ENCODE data around the gene KASH5. TPM values are rescaled to one million over a fixed set of nuclear protein-coding genes. Genes with fewer than 3 reads are reported as not detected.
A peak's percentile ranks its signal among the peaks of the same experiment; 100 is the strongest.

The KASH5 gene, protein sequence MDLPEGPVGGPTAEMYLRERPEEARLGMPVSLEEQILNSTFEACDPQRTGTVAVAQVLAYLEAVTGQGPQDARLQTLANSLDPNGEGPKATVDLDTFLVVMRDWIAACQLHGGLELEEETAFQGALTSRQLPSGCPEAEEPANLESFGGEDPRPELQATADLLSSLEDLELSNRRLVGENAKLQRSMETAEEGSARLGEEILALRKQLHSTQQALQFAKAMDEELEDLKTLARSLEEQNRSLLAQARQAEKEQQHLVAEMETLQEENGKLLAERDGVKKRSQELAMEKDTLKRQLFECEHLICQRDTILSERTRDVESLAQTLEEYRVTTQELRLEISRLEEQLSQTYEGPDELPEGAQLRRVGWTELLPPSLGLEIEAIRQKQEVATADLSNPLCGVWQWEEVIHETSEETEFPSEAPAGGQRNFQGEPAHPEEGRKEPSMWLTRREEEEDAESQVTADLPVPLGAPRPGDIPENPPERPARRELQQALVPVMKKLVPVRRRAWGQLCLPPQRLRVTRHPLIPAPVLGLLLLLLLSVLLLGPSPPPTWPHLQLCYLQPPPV
- not detected for polyA plus RNA-seq

DNA sequence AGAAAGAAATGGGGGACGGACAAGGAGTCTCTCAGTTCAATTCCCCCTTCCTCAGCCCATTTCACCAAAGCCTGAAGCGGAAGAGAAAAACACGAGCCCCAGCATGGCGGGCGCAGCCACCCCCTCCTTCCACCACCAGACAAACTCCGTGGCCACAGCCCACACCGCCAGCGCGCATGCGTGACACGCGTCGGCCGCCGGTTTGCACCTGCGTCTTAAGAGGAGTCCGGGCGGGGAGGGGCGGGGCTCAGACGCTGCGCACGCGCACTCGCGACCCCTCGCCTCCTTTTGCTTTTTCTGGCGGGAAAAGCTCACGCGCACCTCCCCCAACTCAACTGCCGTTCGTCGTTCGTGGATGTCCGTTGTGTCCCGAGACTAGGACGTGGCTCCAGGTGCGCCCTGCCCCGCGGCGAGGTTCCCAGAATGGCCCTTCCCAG is at the start of gene KASH5:
Gene KASH5 (plus strand): TSS at position 314 of the 437 bp plus-strand sequence. CDS start 2,635 bp downstream, outside the sequence.
- H3K27ac Mint-ChIP-seq, result peak within 1 kb of the TSS in 5 of 6 donors; percentile 65 to 82 (median 79)
- peaks cover 18 to 34% of the 10 kb centered on the region in 2 donors for H3K4me1 Mint-ChIP-seq
- peaks cover 7 to 18% (median 8%) of the 10 kb centered on the region in 3 donors for H3K27me3 Mint-ChIP-seq (ENCODE audit: low read depth in 3 of 3)
- no peaks in the 10 kb centered on the region for H3K36me3 Mint-ChIP-seq
- H3K4me3 Mint-ChIP-seq, result peak within 1 kb of the TSS; percentile 46 to 74 (median 62)
- H3K9me3 Mint-ChIP-seq, result no peaks in the 10 kb centered on the region
- peak; percentile 79 to 90 (median 86) for DNase-seq

DNA sequence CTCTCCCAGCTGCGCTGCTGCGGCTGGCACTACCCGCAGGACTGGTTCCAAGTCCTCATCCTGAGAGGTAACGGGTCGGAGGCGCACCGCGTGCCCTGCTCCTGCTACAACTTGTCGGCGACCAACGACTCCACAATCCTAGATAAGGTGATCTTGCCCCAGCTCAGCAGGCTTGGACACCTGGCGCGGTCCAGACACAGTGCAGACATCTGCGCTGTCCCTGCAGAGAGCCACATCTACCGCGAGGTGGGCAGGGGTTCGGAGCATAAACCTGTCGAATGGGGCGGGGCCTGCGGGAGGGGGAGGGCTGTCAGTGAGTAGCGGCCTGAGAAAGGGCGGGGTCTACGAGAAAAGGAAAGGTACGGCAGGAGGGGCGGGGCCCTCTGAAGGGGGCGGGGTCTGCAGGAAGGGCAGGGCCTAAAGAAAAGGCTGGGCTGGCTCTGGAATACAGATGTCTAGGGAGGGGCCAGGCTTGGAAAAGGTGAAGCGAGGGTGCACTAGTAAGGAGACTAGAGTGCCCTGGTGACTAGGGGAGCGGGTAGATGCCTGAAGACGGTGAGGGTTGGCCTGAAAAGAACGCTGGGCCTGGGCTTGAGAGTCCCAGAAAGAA is 49.3 kb upstream of the KASH5 start:
- DNase-seq, result no peak
- peaks cover 77 to 83% of the 10 kb centered on the region in 2 donors for H3K4me1 Mint-ChIP-seq
- peaks cover 4 to 24% (median 17%) of the 10 kb centered on the region in 3 donors for H3K36me3 Mint-ChIP-seq
- H3K9me3 Mint-ChIP-seq, result no peaks in the 10 kb centered on the region
- peaks cover 3 to 13% (median 8%) of the 10 kb centered on the region in 3 donors for H3K27me3 Mint-ChIP-seq (ENCODE audit: low read depth in 3 of 3)
- H3K27ac Mint-ChIP-seq, result peak overlapping the region in 3 of 6 donors; percentile 16 to 71 (median 45)
- H3K4me3 Mint-ChIP-seq, result peak overlapping the region in 2 of 5 donors; percentile 6 to 21

DNA sequence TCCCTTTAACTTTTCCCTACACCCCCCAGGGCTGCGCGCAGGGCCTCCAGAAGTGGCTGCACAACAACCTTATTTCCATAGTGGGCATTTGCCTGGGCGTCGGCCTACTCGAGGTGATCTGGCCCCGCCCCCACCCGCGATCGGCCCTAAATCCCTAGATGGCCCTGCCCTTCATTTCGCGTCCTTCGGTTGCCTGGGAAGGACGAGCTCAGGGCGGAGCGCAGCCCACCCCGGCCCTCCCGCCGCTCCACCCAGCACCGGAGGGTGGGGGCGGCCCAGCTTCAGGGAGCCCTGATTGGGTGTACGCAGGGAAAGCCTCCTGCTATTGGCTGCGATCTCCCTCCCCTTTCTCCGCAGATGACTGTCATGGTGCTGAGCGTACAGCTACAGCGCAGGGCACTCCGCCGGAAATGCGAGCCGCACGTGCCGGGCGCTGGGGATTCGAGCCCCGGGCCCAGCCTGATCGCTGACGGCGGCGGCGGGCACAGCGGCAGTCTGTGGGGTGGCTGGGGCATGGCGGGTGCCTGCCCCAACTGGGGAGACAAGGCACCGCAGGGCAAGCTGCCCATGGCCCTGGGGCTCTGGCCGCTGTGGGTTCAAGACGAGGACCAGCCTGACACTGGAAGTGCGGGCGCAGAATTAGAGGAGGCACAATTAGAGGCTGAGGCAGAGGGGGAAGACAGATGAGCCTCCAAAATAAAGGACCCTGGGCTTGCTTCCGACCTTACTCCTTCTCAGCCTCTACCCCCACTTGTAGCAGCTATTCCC is 48.6 kb upstream of the KASH5 start:
- Mint-ChIP-seq H3K4me3 (peak overlapping the region in 4 of 5 donors; percentile 49 to 81 (median 62)), H3K9me3 (no peaks in the 10 kb centered on the region), H3K36me3 (peaks cover 4 to 24% (median 17%) of the 10 kb centered on the region in 3 donors), H3K4me1 (peaks cover 73 to 82% of the 10 kb centered on the region in 2 donors), H3K27ac (peak overlapping the region; percentile 70 to 98 (median 90)), H3K27me3 (ENCODE audit: low read depth in 3 of 3) (peaks cover 3 to 8% (median 7%) of the 10 kb centered on the region in 3 donors)
- DNase-seq, result no peak

DNA sequence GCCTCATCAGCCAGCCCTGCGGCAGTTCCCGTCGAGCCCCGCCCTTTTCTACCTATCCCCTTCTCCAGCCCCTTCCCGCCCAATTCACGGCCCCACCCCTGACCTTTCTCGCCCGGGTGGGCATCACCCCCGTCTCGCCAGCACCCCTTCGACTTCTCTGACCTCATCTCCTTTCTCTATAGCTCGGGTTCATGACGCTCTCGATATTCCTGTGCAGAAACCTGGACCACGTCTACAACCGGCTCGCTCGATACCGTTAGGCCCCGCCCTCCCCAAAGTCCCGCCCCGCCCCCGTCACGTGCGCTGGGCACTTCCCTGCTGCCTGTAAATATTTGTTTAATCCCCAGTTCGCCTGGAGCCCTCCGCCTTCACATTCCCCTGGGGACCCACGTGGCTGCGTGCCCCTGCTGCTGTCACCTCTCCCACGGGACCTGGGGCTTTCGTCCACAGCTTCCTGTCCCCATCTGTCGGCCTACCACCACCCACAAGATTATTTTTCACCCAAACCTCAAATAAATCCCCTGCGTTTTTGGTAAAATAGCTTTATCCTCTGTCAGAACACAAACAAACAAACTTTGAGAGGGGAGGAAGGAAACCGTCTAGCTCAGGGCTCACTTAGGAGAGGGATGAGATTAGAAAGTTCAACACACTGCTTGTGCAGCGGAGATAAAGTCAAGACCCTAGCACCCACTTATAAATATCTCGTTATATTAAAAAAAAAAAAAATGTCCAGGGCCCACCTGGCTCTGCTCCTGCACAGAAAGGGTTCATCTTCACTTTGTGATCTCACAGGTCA is 47.8 kb upstream of the KASH5 start:
- Mint-ChIP-seq H3K27ac (peak overlapping the region; percentile 70 to 98 (median 90)), H3K4me1 (peaks cover 73 to 83% of the 10 kb centered on the region in 2 donors), H3K27me3 (ENCODE audit: low read depth in 3 of 3) (peaks cover 3 to 7% (median 6%) of the 10 kb centered on the region in 3 donors), H3K9me3 (no peaks in the 10 kb centered on the region), H3K36me3 (peaks cover 4 to 29% (median 17%) of the 10 kb centered on the region in 3 donors), H3K4me3 (peak overlapping the region; percentile 49 to 81 (median 68))
- DNase-seq, result peak; percentile 66 to 76 (median 73)

DNA sequence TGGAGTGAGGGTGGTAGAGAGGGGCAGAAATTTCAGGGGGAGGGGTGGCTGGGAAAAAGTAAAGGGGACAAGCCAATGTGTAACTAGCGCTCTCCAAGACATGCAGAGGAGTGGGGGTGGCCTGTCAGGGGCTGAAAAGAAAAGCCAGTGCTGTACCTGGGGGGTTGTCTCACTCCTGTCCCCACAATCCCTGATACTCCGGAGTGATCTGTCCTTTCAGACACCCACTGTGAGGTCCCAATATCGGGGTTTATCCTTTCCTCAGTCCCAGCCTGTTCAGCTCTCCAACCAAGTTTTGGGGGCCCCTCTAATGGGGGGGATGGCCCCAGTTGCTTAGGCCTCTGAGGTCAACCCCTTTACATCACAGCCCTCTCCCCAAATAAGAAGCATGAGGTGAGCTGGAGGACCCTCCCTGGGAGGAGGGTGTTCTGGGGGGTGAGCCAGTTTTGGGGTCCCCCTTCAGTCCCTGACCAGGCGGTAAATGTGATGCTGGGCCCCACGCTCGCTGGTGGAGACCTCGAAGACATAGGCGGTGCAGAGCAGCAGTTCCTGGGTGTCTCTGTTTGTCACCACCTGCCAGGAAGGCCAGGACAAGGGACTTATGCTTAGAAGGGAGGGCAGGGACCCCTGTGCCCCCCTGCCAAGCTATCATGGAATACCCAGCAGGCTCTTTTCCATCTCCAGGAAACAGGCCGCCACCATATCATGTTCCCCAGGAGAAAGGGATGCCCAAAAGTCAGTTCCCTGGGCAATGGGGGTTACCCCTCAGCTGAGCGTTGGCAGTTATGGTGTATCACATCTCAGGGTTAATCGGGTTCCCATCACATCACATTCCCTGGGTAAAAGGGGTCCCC is 47.0 kb upstream of the KASH5 start:
- Mint-ChIP-seq H3K27ac (peak overlapping the region; percentile 70 to 98 (median 90)), H3K9me3 (no peaks in the 10 kb centered on the region), H3K4me1 (peaks cover 69 to 78% of the 10 kb centered on the region in 2 donors), H3K4me3 (peak overlapping the region in 2 of 5 donors; percentile 49 to 81), H3K36me3 (peaks cover 4 to 24% (median 17%) of the 10 kb centered on the region in 3 donors), H3K27me3 (ENCODE audit: low read depth in 3 of 3) (peaks cover 0 to 5% (median 5%) of the 10 kb centered on the region in 3 donors)
- DNase-seq, result no peak

DNA sequence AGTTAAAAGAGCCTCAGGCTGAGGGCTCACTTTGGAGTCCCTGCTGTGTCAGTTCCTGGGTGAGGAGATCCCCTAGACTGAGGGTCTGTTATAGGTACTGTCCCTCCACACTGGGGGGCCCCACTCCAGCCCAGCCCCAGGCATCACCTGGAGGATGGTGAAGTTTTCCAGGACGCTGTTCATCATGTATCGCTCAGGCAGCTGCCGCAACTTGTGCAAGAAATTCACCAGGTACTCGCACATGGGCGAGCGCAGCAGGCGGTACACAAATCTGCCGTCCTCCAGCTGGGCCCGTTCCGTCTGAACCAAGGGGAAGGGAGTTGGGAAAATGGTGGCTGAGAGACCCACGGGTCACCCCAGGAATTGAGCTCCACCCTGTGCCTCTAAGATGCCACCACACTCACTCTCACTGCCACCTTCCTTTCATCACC is 45.7 kb upstream of the KASH5 start:
- no peak overlapping the region for H3K4me3 Mint-ChIP-seq
- peaks cover 57 to 66% of the 10 kb centered on the region in 2 donors for H3K4me1 Mint-ChIP-seq

DNA sequence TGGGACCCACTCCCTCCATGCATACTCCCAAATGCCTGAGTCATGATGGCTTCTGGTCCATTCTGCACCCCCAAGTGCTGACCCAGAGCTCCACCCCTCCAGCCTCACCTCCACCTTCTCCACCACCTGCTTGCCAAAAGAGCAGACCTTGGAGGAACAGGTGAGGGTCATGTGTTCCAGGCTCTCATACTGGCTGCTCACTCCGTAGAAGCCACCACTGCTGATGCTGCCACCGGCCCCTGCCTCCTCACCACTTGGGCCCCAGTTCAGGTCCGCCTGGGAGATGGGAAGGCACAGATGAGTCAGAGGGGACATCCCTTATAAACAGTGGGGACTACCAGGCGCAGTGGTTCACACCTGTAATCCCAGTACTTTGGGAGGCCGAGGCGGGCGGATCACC is 44.9 kb upstream of the KASH5 start:
- Mint-ChIP-seq H3K4me3 (no peak overlapping the region), H3K4me1 (peaks cover 48 to 58% of the 10 kb centered on the region in 2 donors)

More for the DNA sequence above, 45.7 kb upstream of the KASH5 start:
- Mint-ChIP-seq H3K27ac (peak overlapping the region in 4 of 6 donors; percentile 13 to 65 (median 40)), H3K36me3 (peaks cover 4 to 24% (median 16%) of the 10 kb centered on the region in 3 donors), H3K27me3 (ENCODE audit: low read depth in 3 of 3) (peaks cover 0 to 5% (median 4%) of the 10 kb centered on the region in 3 donors), H3K9me3 (no peaks in the 10 kb centered on the region)
- no peak for DNase-seq

DNA sequence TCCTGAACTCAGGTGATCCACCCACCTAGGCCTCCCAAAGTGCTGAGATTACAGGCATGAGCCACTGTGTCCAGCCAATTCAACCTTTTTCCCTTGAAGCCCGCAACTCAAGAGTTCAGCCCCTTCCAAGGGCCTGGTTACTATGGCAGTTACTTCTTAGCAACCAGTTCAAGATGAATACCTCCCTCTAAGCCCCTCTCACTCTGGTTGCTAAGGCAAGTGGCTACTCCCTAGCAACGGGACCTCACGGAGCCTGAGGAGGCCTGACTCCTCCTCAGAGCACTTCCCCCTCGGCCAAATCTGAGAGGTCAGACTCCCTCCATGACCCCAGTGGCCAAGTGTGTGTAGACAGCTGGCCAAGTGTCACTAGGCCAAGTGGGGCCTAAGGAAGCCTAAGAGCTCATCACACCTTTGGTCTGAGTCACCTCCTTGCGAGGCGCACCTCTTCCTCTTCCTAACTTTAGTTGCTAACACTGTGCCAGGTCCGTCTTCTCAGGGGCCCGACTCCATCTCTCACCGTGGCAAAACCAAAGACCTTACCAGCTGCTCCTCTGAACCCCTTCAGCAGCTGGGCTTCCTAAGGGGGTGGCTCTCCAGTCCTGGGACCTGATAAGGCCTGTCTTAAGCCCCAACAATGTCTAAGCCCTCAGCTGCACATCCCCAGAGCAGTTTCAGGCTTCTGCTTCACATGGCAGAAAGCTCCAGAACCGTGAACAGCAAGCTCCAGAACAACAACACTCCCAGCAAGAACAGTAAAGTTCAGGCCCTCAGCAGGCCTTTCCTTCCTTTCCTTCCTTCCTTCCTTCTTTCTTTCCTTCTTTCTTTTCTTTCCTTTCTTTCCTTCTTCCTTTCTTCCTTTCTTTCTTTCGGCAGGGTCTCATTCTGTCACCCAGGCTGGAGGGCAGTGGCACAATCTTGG is 43.3 kb upstream of the KASH5 start:
- peaks cover 0 to 5% (median 4%) of the 10 kb centered on the region in 3 donors for H3K27me3 Mint-ChIP-seq (ENCODE audit: low read depth in 3 of 3)
- peak overlapping the region; percentile 16 to 73 (median 46) for H3K4me3 Mint-ChIP-seq
- peaks cover 36 to 47% of the 10 kb centered on the region in 2 donors for H3K4me1 Mint-ChIP-seq
- peak overlapping the region; percentile 56 to 95 (median 86) for H3K27ac Mint-ChIP-seq
- peaks cover 0 to 2% (median 0%) of the 10 kb centered on the region in 6 donors for H3K9me3 Mint-ChIP-seq
- H3K36me3 Mint-ChIP-seq, result peaks cover 0 to 12% (median 12%) of the 10 kb centered on the region in 3 donors
- peak in 2 of 3 donors; percentile 31 for DNase-seq

More for the DNA sequence above, 44.9 kb upstream of the KASH5 start:
- Mint-ChIP-seq H3K27me3 (ENCODE audit: low read depth in 3 of 3) (peaks cover 0 to 5% (median 4%) of the 10 kb centered on the region in 3 donors), H3K9me3 (peaks cover 0 to 2% (median 0%) of the 10 kb centered on the region in 6 donors), H3K36me3 (peaks cover 0 to 17% (median 12%) of the 10 kb centered on the region in 3 donors), H3K27ac (peak overlapping the region in 4 of 6 donors; percentile 13 to 77 (median 52))
- no peak for DNase-seq

DNA sequence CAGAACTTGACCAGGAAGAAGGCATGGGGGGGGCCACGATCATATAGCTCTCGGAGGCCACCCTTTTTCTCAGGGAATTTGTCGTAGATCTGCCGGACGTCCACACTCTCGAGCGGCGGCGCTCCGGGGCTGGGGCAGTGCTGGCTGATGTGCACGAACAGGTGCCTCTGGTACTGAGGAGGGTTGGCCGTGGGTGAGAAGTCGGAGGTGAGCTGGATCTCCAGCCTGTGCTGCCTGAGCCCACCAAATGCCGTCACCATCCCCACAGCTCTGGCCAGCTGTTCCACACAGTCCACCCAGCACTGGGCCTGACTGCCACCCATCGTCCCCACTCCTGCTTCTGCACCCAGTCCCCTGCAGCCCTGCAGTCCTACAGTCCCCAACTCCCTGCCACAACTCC is 40.9 kb upstream of the KASH5 start:
- Mint-ChIP-seq H3K36me3 (peaks cover 0 to 5% (median 4%) of the 10 kb centered on the region in 3 donors), H3K27ac (peak overlapping the region in 1 of 6 donors; percentile 75), H3K9me3 (peaks cover 0 to 2% (median 0%) of the 10 kb centered on the region in 6 donors), H3K4me3 (no peak overlapping the region), H3K4me1 (peaks cover 21 to 27% of the 10 kb centered on the region in 2 donors), H3K27me3 (ENCODE audit: low read depth in 3 of 3) (peaks cover 0 to 2% (median 1%) of the 10 kb centered on the region in 3 donors)
- DNase-seq, result no peak

DNA sequence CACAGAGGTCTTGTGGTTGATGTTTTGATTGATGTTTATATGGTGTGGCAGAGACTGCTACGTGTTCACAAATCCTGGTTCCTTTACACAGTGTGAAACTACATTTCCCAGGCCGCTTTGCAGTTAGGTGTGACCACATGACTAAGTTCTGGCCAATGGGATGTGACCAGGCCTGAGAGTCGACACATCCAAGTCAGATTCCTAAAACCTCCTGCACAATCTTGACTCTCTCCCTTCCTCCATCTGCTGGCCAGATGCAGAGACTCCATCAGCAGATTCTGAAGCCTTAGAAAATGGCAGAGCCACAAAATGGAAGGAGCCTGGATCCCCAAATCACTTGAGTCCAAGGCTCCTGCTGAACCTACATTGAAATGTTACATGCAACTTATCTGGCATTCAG is 40.2 kb upstream of the KASH5 start:
- Mint-ChIP-seq H3K36me3 (peaks cover 0 to 5% (median 1%) of the 10 kb centered on the region in 3 donors), H3K9me3 (peaks cover 0 to 2% (median 0%) of the 10 kb centered on the region in 6 donors), H3K27me3 (ENCODE audit: low read depth in 3 of 3) (peaks cover 0 to 4% (median 1%) of the 10 kb centered on the region in 3 donors), H3K4me1 (peaks cover 17 to 23% of the 10 kb centered on the region in 2 donors), H3K27ac (no peak overlapping the region), H3K4me3 (no peak overlapping the region)
- no peak for DNase-seq
